ENCODE measurements around the gene MDM4.

- TF ChIP-seq CTCF (conservative IDR thresholded peaks at IDR 0.05 in 1 of 2, IDR thresholded peaks at IDR 0.05 in 1 of 2; ENCODE audit: extremely low read depth in 1 of 2, insufficient read depth in 1 of 2, low read depth in 1 of 2, low read length in 2 of 2) = no peak
- TF ChIP-seq EZH2 (IDR thresholded peaks at IDR 0.05; ENCODE audit: borderline replicate concordance, low read length) = no peak
These were observed 7.0 kb upstream of the MDM4 start for GRCh38 chr1:204509186-204509635.
